Activated CD8-positive, alpha-beta T cell treated with anti-CD3 and anti-CD28 coated beads for 36 hours (primary cell): ENCODE results near the gene EIPR1. TPM values are rescaled to one million over a fixed set of nuclear protein-coding genes. Genes with fewer than 3 reads are reported as not detected.

ENCODE experiments used
- ATAC-seq: fragments of 200-7000 bp; cut with Tn5 transposase; one replicate; pipeline ENCODE4 v1.10.0; 2021; ENCODE audit warnings: mild to moderate bottlenecking, moderate library complexity
- CTCF ChIA-PET: fragments of 350-600 bp; sonication (Branson Sonifier 250); formaldehyde crosslinking; loops from one replicate; lab custom pipeline; 2021; ENCODE audit warnings: antibody characterized with exemption; lab: Charles Lee
- POLR2A ChIA-PET: fragments of 350-600 bp; sonication (Branson Sonifier 250); formaldehyde crosslinking; loops from one replicate; lab custom pipeline; 2021; ENCODE audit warnings: antibody characterized with exemption; lab: Charles Lee
- DNase-seq: peaks from one replicate; pipeline ENCODE4 v3.0.0-alpha.2; 2020
- H3K27ac Mint-ChIP-seq: one replicate; pipeline ENCODE4 v1.8.0; 2021; ENCODE audit warnings: mild to moderate bottlenecking, mixed read lengths
- H3K27me3 Mint-ChIP-seq: one replicate; pipeline ENCODE4 v1.8.0; 2021; ENCODE audit warnings: mixed read lengths
- H3K36me3 Mint-ChIP-seq: one replicate; pipeline ENCODE4 v1.8.0; 2021; ENCODE audit warnings: low read depth, mixed read lengths
- H3K4me1 Mint-ChIP-seq: one replicate; pipeline ENCODE4 v1.8.0; 2021; ENCODE audit warnings: low read depth, mixed read lengths
- H3K4me3 Mint-ChIP-seq: one replicate; pipeline ENCODE4 v1.8.0; 2021; ENCODE audit warnings: mild to moderate bottlenecking, moderate library complexity, mixed read lengths
- H3K9me3 Mint-ChIP-seq: one replicate; pipeline ENCODE4 v1.8.0; 2021; ENCODE audit warnings: mixed read lengths
- CTCF ChIP-seq: fragments of 200-600 bp; IDR thresholded peaks from one replicate; pipeline ENCODE4 v1.8.0; 2022; ENCODE audit warnings: antibody characterized with exemption, mild to moderate bottlenecking
- intact Hi-C: fragments of 100-400 bp; cut with micrococcal nuclease; formaldehyde crosslinking; loops from one replicate; pipeline ENCODE4 v1.10.0; 2022
- total RNA-seq, 2 experiments: library from RNA; stranded (reverse); gene quantifications; one replicate each; pipeline ENCODE4 v1.2.3, GENCODE V29; 2021

Gene EIPR1
- total RNA-seq, 2 experiments from 2014 or later: 38.4 to 39.1 TPM

GRCh38 chr2:3162442-3163077, 215.1 kb downstream of the EIPR1 start:
- H3K9me3 Mint-ChIP-seq: peaks cover 25% of the 10 kb centered on the region
- ATAC-seq (no peak), DNase-seq (no peak)
- peaks cover 47% of the 10 kb centered on the region for H3K36me3 Mint-ChIP-seq
- H3K4me1 Mint-ChIP-seq: no peaks in the 10 kb centered on the region
- POLR2A ChIA-PET: no interaction called here
- intact Hi-C loops: no loop called here
- TF ChIP-seq CTCF: no peak
- CTCF ChIA-PET: no interaction called here
- no peak overlapping the region for H3K27ac Mint-ChIP-seq
- no peaks in the 10 kb centered on the region for H3K27me3 Mint-ChIP-seq
- H3K4me3 Mint-ChIP-seq: no peak overlapping the region

- TF ChIP-seq CTCF: no peak
- POLR2A ChIA-PET: no interaction called here
- Mint-ChIP-seq H3K4me3 (no peak overlapping the region), H3K27ac (no peak overlapping the region), H3K9me3 (peaks cover 25% of the 10 kb centered on the region), H3K27me3 (no peaks in the 10 kb centered on the region), H3K4me1 (no peaks in the 10 kb centered on the region), H3K36me3 (peaks cover 35% of the 10 kb centered on the region)
- DNase-seq (no peak), ATAC-seq (no peak)
- intact Hi-C loops: no loop called here
- CTCF ChIA-PET: no interaction called here
Measured at GRCh38 chr2:3160751-3161330, 216.8 kb downstream of the EIPR1 start.

GRCh38 chr2:3159782-3160545, 217.7 kb downstream of the EIPR1 start:
- Mint-ChIP-seq H3K9me3 (peaks cover 19% of the 10 kb centered on the region), H3K4me3 (no peak overlapping the region), H3K27me3 (no peaks in the 10 kb centered on the region), H3K27ac (no peak overlapping the region), H3K4me1 (no peaks in the 10 kb centered on the region), H3K36me3 (peaks cover 30% of the 10 kb centered on the region)
- intact Hi-C loops: no loop called here
- ChIA-PET POLR2A (no interaction called here), CTCF (no interaction called here)
- TF ChIP-seq CTCF: no peak
- ATAC-seq (no peak), DNase-seq (no peak)

GRCh38 chr2:3154700-3155099, 222.9 kb downstream of the EIPR1 start:
- ChIA-PET POLR2A (no interaction called here), CTCF (interaction anchor here (0.6 kb wide), 1 partner anchor 593 kb away, joined by 3 read pairs; no protein-coding TSS in a partner anchor)
- intact Hi-C loops: no loop called here
- Mint-ChIP-seq H3K4me3 (no peak overlapping the region), H3K27me3 (no peaks in the 10 kb centered on the region), H3K9me3 (peaks cover 9% of the 10 kb centered on the region), H3K4me1 (peaks cover 3% of the 10 kb centered on the region), H3K36me3 (peaks cover 29% of the 10 kb centered on the region), H3K27ac (no peak overlapping the region)
- DNase-seq (no peak), ATAC-seq (no peak)
- no peak for TF ChIP-seq CTCF

GRCh38 chr2:3154146-3154545, 223.5 kb downstream of the EIPR1 start:
- TF ChIP-seq CTCF: no peak
- no peak overlapping the region for H3K4me3 Mint-ChIP-seq
- H3K36me3 Mint-ChIP-seq: peaks cover 29% of the 10 kb centered on the region
- DNase-seq: no peak
- intact Hi-C loops: no loop called here
- H3K9me3 Mint-ChIP-seq: peaks cover 9% of the 10 kb centered on the region
- H3K27ac Mint-ChIP-seq: no peak overlapping the region
- ChIA-PET CTCF (no interaction called here), POLR2A (no interaction called here)
- ATAC-seq: no peak
- no peaks in the 10 kb centered on the region for H3K27me3 Mint-ChIP-seq
- peaks cover 3% of the 10 kb centered on the region for H3K4me1 Mint-ChIP-seq
